ENCODE measurements around the gene RAI1.

The RAI1 gene

DNA sequence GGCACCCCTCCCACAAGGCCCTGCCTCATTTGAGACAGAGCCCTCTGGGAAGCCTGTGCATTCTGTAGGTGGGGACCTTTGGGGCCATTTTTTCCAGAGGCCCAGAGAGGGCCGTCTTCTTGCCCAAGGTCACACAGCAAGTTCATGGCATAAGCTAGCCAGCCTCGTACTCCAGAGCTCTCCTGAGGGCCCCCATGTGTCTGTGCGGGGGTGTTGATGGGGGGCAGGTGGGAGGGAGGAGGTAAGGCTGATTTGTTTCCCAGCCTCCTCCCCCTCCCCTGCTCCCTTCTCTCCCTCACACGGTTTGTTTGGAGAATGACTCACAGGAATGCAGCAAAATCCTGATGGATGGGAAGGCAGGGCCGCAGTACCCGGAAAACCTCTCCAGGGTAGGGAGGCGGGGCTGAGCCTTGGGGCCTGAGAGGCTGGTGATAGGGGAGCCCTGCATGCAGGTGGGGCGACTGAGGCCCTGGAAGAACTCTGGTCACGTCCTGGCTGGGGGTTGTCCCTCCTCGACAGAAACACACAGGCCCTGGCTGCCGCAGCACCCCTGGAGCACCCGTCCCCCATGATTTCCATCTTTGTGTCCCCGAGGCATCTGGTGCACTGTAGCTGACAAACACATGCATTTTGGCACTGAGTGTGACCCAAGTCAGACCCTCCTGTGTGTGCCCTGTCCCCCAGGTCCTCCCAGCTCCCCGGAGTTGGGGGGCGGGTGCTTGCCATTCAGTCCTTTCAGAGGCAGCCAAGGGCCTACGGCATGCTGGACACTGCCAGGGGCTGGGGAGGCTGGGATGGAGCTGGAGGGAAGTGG is 29.7 kb downstream of the RAI1 start (continued):
- TF ChIP-seq, protein P1, sequence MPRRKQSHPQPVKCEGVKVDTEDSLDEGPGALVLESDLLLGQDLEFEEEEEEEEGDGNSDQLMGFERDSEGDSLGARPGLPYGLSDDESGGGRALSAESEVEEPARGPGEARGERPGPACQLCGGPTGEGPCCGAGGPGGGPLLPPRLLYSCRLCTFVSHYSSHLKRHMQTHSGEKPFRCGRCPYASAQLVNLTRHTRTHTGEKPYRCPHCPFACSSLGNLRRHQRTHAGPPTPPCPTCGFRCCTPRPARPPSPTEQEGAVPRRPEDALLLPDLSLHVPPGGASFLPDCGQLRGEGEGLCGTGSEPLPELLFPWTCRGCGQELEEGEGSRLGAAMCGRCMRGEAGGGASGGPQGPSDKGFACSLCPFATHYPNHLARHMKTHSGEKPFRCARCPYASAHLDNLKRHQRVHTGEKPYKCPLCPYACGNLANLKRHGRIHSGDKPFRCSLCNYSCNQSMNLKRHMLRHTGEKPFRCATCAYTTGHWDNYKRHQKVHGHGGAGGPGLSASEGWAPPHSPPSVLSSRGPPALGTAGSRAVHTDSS (tag by site-specific recombination; IDR thresholded peaks at IDR 0.05) = no peak
- TF ChIP-seq, protein P2, sequence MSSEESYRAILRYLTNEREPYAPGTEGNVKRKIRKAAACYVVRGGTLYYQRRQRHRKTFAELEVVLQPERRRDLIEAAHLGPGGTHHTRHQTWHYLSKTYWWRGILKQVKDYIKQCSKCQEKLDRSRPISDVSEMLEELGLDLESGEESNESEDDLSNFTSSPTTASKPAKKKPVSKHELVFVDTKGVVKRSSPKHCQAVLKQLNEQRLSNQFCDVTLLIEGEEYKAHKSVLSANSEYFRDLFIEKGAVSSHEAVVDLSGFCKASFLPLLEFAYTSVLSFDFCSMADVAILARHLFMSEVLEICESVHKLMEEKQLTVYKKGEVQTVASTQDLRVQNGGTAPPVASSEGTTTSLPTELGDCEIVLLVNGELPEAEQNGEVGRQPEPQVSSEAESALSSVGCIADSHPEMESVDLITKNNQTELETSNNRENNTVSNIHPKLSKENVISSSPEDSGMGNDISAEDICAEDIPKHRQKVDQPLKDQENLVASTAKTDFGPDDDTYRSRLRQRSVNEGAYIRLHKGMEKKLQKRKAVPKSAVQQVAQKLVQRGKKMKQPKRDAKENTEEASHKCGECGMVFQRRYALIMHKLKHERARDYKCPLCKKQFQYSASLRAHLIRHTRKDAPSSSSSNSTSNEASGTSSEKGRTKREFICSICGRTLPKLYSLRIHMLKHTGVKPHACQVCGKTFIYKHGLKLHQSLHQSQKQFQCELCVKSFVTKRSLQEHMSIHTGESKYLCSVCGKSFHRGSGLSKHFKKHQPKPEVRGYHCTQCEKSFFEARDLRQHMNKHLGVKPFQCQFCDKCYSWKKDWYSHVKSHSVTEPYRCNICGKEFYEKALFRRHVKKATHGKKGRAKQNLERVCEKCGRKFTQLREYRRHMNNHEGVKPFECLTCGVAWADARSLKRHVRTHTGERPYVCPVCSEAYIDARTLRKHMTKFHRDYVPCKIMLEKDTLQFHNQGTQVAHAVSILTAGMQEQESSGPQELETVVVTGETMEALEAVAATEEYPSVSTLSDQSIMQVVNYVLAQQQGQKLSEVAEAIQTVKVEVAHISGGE (tag by site-specific recombination; conservative IDR thresholded peaks at IDR 0.05; ENCODE audit: low read depth) = no peak
- TF ChIP-seq, protein P3, sequence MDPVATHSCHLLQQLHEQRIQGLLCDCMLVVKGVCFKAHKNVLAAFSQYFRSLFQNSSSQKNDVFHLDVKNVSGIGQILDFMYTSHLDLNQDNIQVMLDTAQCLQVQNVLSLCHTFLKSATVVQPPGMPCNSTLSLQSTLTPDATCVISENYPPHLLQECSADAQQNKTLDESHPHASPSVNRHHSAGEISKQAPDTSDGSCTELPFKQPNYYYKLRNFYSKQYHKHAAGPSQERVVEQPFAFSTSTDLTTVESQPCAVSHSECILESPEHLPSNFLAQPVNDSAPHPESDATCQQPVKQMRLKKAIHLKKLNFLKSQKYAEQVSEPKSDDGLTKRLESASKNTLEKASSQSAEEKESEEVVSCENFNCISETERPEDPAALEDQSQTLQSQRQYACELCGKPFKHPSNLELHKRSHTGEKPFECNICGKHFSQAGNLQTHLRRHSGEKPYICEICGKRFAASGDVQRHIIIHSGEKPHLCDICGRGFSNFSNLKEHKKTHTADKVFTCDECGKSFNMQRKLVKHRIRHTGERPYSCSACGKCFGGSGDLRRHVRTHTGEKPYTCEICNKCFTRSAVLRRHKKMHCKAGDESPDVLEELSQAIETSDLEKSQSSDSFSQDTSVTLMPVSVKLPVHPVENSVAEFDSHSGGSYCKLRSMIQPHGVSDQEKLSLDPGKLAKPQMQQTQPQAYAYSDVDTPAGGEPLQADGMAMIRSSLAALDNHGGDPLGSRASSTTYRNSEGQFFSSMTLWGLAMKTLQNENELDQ (tag by site-specific recombination; IDR thresholded peaks at IDR 0.05; ENCODE audit: low read depth) = no peak
- TF ChIP-seq ZNF366 (tag by site-specific recombination; conservative IDR thresholded peaks at IDR 0.05) = no peak
- no peak for TF ChIP-seq OVOL3 (tag by site-specific recombination; IDR thresholded peaks at IDR 0.05)
- TF ChIP-seq RBAK (tag by site-specific recombination; IDR thresholded peaks at IDR 0.05) = no peak
- TF ChIP-seq FEZF1 (tag by site-specific recombination; IDR thresholded peaks at IDR 0.05) = no peak
- TF ChIP-seq, protein P4, sequence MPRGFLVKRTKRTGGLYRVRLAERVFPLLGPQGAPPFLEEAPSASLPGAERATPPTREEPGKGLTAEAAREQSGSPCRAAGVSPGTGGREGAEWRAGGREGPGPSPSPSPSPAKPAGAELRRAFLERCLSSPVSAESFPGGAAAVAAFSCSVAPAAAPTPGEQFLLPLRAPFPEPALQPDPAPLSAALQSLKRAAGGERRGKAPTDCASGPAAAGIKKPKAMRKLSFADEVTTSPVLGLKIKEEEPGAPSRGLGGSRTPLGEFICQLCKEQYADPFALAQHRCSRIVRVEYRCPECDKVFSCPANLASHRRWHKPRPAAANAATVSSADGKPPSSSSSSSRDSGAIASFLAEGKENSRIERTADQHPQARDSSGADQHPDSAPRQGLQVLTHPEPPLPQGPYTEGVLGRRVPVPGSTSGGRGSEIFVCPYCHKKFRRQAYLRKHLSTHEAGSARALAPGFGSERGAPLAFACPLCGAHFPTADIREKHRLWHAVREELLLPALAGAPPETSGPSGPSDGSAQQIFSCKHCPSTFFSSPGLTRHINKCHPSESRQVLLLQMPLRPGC (tag by site-specific recombination; IDR thresholded peaks at IDR 0.05) = peak; percentile 79
- no peak for TF ChIP-seq ZNF624 (tag by site-specific recombination; IDR thresholded peaks at IDR 0.05)
- peak; percentile 76 for TF ChIP-seq ZBTB17 (tag by site-specific recombination; IDR thresholded peaks at IDR 0.05)
- TF ChIP-seq, protein P5, sequence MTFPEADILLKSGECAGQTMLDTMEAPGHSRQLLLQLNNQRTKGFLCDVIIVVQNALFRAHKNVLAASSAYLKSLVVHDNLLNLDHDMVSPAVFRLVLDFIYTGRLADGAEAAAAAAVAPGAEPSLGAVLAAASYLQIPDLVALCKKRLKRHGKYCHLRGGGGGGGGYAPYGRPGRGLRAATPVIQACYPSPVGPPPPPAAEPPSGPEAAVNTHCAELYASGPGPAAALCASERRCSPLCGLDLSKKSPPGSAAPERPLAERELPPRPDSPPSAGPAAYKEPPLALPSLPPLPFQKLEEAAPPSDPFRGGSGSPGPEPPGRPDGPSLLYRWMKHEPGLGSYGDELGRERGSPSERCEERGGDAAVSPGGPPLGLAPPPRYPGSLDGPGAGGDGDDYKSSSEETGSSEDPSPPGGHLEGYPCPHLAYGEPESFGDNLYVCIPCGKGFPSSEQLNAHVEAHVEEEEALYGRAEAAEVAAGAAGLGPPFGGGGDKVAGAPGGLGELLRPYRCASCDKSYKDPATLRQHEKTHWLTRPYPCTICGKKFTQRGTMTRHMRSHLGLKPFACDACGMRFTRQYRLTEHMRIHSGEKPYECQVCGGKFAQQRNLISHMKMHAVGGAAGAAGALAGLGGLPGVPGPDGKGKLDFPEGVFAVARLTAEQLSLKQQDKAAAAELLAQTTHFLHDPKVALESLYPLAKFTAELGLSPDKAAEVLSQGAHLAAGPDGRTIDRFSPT (tag by site-specific recombination; IDR thresholded peaks at IDR 0.05) = no peak
- TF ChIP-seq ZNF426 (tag by site-specific recombination; IDR thresholded peaks at IDR 0.05) = no peak
- TF ChIP-seq, protein P6, sequence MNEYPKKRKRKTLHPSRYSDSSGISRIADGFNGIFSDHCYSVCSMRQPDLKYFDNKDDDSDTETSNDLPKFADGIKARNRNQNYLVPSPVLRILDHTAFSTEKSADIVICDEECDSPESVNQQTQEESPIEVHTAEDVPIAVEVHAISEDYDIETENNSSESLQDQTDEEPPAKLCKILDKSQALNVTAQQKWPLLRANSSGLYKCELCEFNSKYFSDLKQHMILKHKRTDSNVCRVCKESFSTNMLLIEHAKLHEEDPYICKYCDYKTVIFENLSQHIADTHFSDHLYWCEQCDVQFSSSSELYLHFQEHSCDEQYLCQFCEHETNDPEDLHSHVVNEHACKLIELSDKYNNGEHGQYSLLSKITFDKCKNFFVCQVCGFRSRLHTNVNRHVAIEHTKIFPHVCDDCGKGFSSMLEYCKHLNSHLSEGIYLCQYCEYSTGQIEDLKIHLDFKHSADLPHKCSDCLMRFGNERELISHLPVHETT (tag by site-specific recombination; IDR thresholded peaks at IDR 0.05) = no peak
- TF ChIP-seq ZNF768 (tag by site-specific recombination; IDR thresholded peaks at IDR 0.05) = peak; percentile 98
- no peak for TF ChIP-seq ZSCAN23 (tag by site-specific recombination; IDR thresholded peaks at IDR 0.05)
- no peak for TF ChIP-seq ZNF530 (tag by site-specific recombination; IDR thresholded peaks at IDR 0.05; ENCODE audit: low read depth)
- no peak for TF ChIP-seq ZNF529 (tag by site-specific recombination; IDR thresholded peaks at IDR 0.05; ENCODE audit: insufficient replicate concordance)
- TF ChIP-seq ZNF48 (tag by site-specific recombination; IDR thresholded peaks at IDR 0.05) = no peak
- TF ChIP-seq, protein P7, sequence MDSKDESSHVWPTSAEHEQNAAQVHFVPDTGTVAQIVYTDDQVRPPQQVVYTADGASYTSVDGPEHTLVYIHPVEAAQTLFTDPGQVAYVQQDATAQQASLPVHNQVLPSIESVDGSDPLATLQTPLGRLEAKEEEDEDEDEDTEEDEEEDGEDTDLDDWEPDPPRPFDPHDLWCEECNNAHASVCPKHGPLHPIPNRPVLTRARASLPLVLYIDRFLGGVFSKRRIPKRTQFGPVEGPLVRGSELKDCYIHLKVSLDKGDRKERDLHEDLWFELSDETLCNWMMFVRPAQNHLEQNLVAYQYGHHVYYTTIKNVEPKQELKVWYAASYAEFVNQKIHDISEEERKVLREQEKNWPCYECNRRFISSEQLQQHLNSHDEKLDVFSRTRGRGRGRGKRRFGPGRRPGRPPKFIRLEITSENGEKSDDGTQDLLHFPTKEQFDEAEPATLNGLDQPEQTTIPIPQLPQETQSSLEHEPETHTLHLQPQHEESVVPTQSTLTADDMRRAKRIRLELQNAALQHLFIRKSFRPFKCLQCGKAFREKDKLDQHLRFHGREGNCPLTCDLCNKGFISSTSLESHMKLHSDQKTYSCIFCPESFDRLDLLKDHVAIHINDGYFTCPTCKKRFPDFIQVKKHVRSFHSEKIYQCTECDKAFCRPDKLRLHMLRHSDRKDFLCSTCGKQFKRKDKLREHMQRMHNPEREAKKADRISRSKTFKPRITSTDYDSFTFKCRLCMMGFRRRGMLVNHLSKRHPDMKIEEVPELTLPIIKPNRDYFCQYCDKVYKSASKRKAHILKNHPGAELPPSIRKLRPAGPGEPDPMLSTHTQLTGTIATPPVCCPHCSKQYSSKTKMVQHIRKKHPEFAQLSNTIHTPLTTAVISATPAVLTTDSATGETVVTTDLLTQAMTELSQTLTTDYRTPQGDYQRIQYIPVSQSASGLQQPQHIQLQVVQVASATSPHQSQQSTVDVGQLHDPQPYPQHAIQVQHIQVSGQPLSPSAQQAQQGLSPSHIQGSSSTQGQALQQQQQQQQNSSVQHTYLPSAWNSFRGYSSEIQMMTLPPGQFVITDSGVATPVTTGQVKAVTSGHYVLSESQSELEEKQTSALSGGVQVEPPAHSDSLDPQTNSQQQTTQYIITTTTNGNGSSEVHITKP (tag by site-specific recombination; IDR thresholded peaks at IDR 0.05) = peak; percentile 68
- TF ChIP-seq, protein P8, sequence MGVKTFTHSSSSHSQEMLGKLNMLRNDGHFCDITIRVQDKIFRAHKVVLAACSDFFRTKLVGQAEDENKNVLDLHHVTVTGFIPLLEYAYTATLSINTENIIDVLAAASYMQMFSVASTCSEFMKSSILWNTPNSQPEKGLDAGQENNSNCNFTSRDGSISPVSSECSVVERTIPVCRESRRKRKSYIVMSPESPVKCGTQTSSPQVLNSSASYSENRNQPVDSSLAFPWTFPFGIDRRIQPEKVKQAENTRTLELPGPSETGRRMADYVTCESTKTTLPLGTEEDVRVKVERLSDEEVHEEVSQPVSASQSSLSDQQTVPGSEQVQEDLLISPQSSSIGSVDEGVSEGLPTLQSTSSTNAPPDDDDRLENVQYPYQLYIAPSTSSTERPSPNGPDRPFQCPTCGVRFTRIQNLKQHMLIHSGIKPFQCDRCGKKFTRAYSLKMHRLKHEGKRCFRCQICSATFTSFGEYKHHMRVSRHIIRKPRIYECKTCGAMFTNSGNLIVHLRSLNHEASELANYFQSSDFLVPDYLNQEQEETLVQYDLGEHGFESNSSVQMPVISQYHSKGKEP (tag by site-specific recombination; IDR thresholded peaks at IDR 0.05) = peak; percentile 77; the same call in 1 of the 2 replicates

Data from HEK293 (cell line).